ENCODE results near the gene PPP1R12B.
"Not testable (repeated sequence)": the region's sequence is repeated elsewhere in the genome, so short reads cannot be mapped to it uniquely, and the experiment has no call there.

PPP1R12B gene

GRCh38 chr1:202351725-202352124 lies 3.2 kb downstream of the PPP1R12B start:
- no peak for TF ChIP-seq CTCF (IDR thresholded peaks at IDR 0.05; ENCODE audit: low read depth, low read length)
- no peak for DNase-seq
- H3K4me3 ChIP-seq (ENCODE audit: low read depth, low read length) = no peak overlapping the region
- no peaks in the 10 kb centered on the region for H3K9me3 ChIP-seq (ENCODE audit: severe bottlenecking)
- H3K27me3 ChIP-seq (ENCODE audit: insufficient read depth, low read depth, severe bottlenecking) = no peaks in the 10 kb centered on the region
- H3K27ac ChIP-seq = no peak overlapping the region
- peaks cover 9% of the 10 kb centered on the region; the same call in 1 of the 2 replicates for H3K36me3 ChIP-seq

- not testable (repeated sequence) for H3K27me3 ChIP-seq (ENCODE audit: insufficient read depth, low read depth, severe bottlenecking); DNase-seq; H3K4me3 ChIP-seq (ENCODE audit: low read depth, low read length); H3K9me3 ChIP-seq (ENCODE audit: severe bottlenecking); H3K27ac ChIP-seq; H3K36me3 ChIP-seq
Observed at GRCh38 chr1:202352583-202353197, 4.2 kb downstream of the PPP1R12B start.

- H3K9me3 ChIP-seq (ENCODE audit: severe bottlenecking) = no peaks in the 10 kb centered on the region
- H3K27me3 ChIP-seq (ENCODE audit: insufficient read depth, low read depth, severe bottlenecking) = no peaks in the 10 kb centered on the region
- peaks cover 5% of the 10 kb centered on the region; the same call in 1 of the 2 replicates for H3K36me3 ChIP-seq
- DNase-seq = no peak
- no peak overlapping the region for H3K27ac ChIP-seq
- H3K4me3 ChIP-seq (ENCODE audit: low read depth, low read length) = no peak overlapping the region
- no peak for TF ChIP-seq CTCF (IDR thresholded peaks at IDR 0.05; ENCODE audit: low read depth, low read length)
Observed at GRCh38 chr1:202355944-202356553, 7.5 kb downstream of the PPP1R12B start.

GRCh38 chr1:202357506-202357905 lies 9.0 kb downstream of the PPP1R12B start:
- no peak overlapping the region for H3K27ac ChIP-seq
- no peak for TF ChIP-seq CTCF (IDR thresholded peaks at IDR 0.05; ENCODE audit: low read depth, low read length)
- no peak overlapping the region for H3K4me3 ChIP-seq (ENCODE audit: low read depth, low read length)
- H3K27me3 ChIP-seq (ENCODE audit: insufficient read depth, low read depth, severe bottlenecking) = no peaks in the 10 kb centered on the region
- no peak for DNase-seq
- no peaks in the 10 kb centered on the region for H3K9me3 ChIP-seq (ENCODE audit: severe bottlenecking)
- H3K36me3 ChIP-seq = no peaks in the 10 kb centered on the region

GRCh38 chr1:202361224-202361623 lies 12.7 kb downstream of the PPP1R12B start:
- Histone ChIP-seq H3K36me3 (no peaks in the 10 kb centered on the region), H3K9me3 (ENCODE audit: severe bottlenecking) (no peaks in the 10 kb centered on the region), H3K4me3 (ENCODE audit: low read depth, low read length) (no peak overlapping the region), H3K27ac (no peak overlapping the region), H3K27me3 (ENCODE audit: insufficient read depth, low read depth, severe bottlenecking) (no peaks in the 10 kb centered on the region)
- TF ChIP-seq CTCF (IDR thresholded peaks at IDR 0.05; ENCODE audit: low read depth, low read length) = no peak
- DNase-seq = no peak

GRCh38 chr1:202361701-202362100 lies 13.2 kb downstream of the PPP1R12B start:
- no peak for TF ChIP-seq CTCF (IDR thresholded peaks at IDR 0.05; ENCODE audit: low read depth, low read length)
- Histone ChIP-seq H3K36me3 (no peaks in the 10 kb centered on the region), H3K27me3 (ENCODE audit: insufficient read depth, low read depth, severe bottlenecking) (no peaks in the 10 kb centered on the region), H3K27ac (no peak overlapping the region), H3K4me3 (ENCODE audit: low read depth, low read length) (no peak overlapping the region), H3K9me3 (ENCODE audit: severe bottlenecking) (no peaks in the 10 kb centered on the region)
- no peak for DNase-seq
